Endothelial cell of umbilical vein (primary cell): ENCODE measurements around the gene PKDREJ. TPM values are rescaled to one million over a fixed set of nuclear protein-coding genes. Genes with fewer than 3 reads are reported as not detected.

Source experiments
- BruUV-seq: library from RNA; stranded (reverse); fragments of 400-500 nt; replicated peaks from 2 replicates; lab custom pipeline; 2021; lab: Mats Ljungman, UMichigan
- CTCF ChIA-PET: fragments of 300-600, 350-600 bp; sonication (Branson Sonifier 250); formaldehyde crosslinking; loops from one replicate; lab custom pipeline; 2021; ENCODE audit warnings: antibody characterized with exemption, inconsistent platforms; lab: Charles Lee
- POLR2A ChIA-PET: fragments of 300-600, 350-600 bp; sonication (Branson Sonifier 250); formaldehyde crosslinking; loops from one replicate; lab custom pipeline; 2021; ENCODE audit warnings: antibody characterized with exemption, inconsistent platforms; lab: Charles Lee
- DNase-seq: peaks from one replicate; pipeline ENCODE4 v3.0.0-alpha.2; 2011; ENCODE audit warnings: low read depth, low spot score
- FAIRE-seq: peaks from 2 replicates; lab custom pipeline; 2011; peaks lifted over from hg19 to GRCh38; lab: Jason Lieb, UNC
- H2AFZ ChIP-seq: 2 replicates; pipeline ENCODE4 v1.6.0; 2012; ENCODE audit warnings: low read depth, low read length, control low read depth, inconsistent platforms
- H3K27ac ChIP-seq: 2 replicates; pipeline ENCODE4 v1.5.1; 2011; ENCODE audit warnings: low read depth, mild to moderate bottlenecking, control low read depth, low read length, moderate library complexity; ENCODE audit not compliant: insufficient read depth
- H3K27me3 ChIP-seq, 2 experiments: 2 replicates each; pipeline versions ENCODE4 v1.6.0 to v1.6.1; 2011; ENCODE audit warnings: low read length in 2 of 2, mixed read lengths in 1 of 2; ENCODE audit not compliant: control insufficient read depth in 2 of 2, insufficient read depth in 2 of 2
- H3K36me3 ChIP-seq, 2 experiments: 2 replicates in 1 of 2; 3 replicates in 1 of 2; pipeline ENCODE4 v1.5.1; 2011; ENCODE audit warnings: low read length in 2 of 2, mild to moderate bottlenecking in 1 of 2, moderate library complexity in 1 of 2; ENCODE audit not compliant: control insufficient read depth in 2 of 2, insufficient read depth in 2 of 2; ENCODE audit errors: extremely low read depth in 1 of 2
- H3K4me1 ChIP-seq: 3 replicates; pipeline ENCODE4 v1.5.1; 2011; ENCODE audit warnings: mild to moderate bottlenecking, low read length; ENCODE audit not compliant: control insufficient read depth, insufficient read depth; ENCODE audit errors: extremely low read depth
- H3K4me2 ChIP-seq: 2 replicates; pipeline ENCODE4 v1.6.1; 2011; ENCODE audit warnings: low read length, control low read depth, mixed read lengths; ENCODE audit not compliant: insufficient read depth
- H3K4me3 ChIP-seq, 3 experiments: fragments of 200-600 bp in 1 of 3; sonication (generic), shearing (Covaris generic) in 1 of 3; replicated peaks in 1 of 3; 2 replicates each; pipeline ENCODE4 v1.5.1; 2011 to 2016; ENCODE audit warnings: control low read depth in 3 of 3, low read length in 3 of 3, mild to moderate bottlenecking in 2 of 3, inconsistent platforms in 1 of 3, low read depth in 1 of 3, moderate library complexity in 1 of 3; ENCODE audit not compliant: insufficient read depth in 1 of 3
- H3K79me2 ChIP-seq: 2 replicates; pipeline ENCODE4 v1.6.0; 2012; ENCODE audit warnings: low read length, inconsistent platforms; ENCODE audit not compliant: control insufficient read depth, insufficient read depth
- H3K9ac ChIP-seq: replicated peaks from 2 replicates; pipeline ENCODE3; 2011; ENCODE audit warnings: low read length, control low read depth; ENCODE audit not compliant: insufficient read depth; ENCODE audit errors: extremely low read depth
- H3K9me1 ChIP-seq: replicated peaks from 3 replicates; pipeline ENCODE4 v1.6.0; 2011; ENCODE audit warnings: mild to moderate bottlenecking, low read length; ENCODE audit not compliant: control insufficient read depth, insufficient read depth; ENCODE audit errors: extremely low read depth
- H3K9me3 ChIP-seq: replicated peaks from 2 replicates; pipeline ENCODE4 v1.5.1; 2012; ENCODE audit warnings: low read length, inconsistent platforms; ENCODE audit not compliant: control insufficient read depth, insufficient read depth
- H4K20me1 ChIP-seq: replicated peaks from 2 replicates; pipeline ENCODE3; 2011; ENCODE audit warnings: mild to moderate bottlenecking, low read length; ENCODE audit not compliant: control insufficient read depth, insufficient read depth; ENCODE audit errors: extremely low read depth
- EZH2 ChIP-seq: IDR thresholded peaks from 2 replicates; pipeline ENCODE4 v1.6.1; 2012; ENCODE audit warnings: borderline replicate concordance, low read depth, mild to moderate bottlenecking, moderate library complexity, low read length, inconsistent platforms; ENCODE audit not compliant: severe bottlenecking
- FOS ChIP-seq: IDR thresholded peaks from 2 replicates; pipeline ENCODE4 v1.6.1; 2011; ENCODE audit warnings: mild to moderate bottlenecking, low read length, moderate library complexity, borderline replicate concordance; ENCODE audit not compliant: insufficient read depth
- GATA2 ChIP-seq: IDR thresholded peaks from 2 replicates; pipeline ENCODE4 v1.7.0; 2011; ENCODE audit warnings: low read depth, mild to moderate bottlenecking, moderate library complexity, mixed read lengths, low read length; ENCODE audit not compliant: insufficient read length, insufficient read depth
- JUN ChIP-seq: IDR thresholded peaks from 2 replicates; pipeline ENCODE4 v1.6.1; 2011; ENCODE audit warnings: borderline replicate concordance, low read depth; ENCODE audit not compliant: insufficient read length, insufficient read depth
- MYC ChIP-seq: IDR thresholded peaks from one replicate; pipeline ENCODE4 v1.6.1; 2011; ENCODE audit warnings: mild to moderate bottlenecking, low read depth, low read length
- POLR2A ChIP-seq: IDR thresholded peaks from 2 replicates; pipeline ENCODE4 v1.6.1; 2012; ENCODE audit warnings: low read depth, mild to moderate bottlenecking, control low read depth, low read length
- POLR2AphosphoS5 ChIP-seq: IDR thresholded peaks from 2 replicates; pipeline ENCODE4 v1.6.1; 2012; ENCODE audit warnings: low read depth, mild to moderate bottlenecking, control low read depth, low read length, moderate library complexity; ENCODE audit not compliant: insufficient read depth
- dilution Hi-C: fragments of 300-500 bp; cut with MboI; formaldehyde crosslinking; loops from one replicate; pipeline ENCODE4 v1.15.0; 2019; ENCODE audit warnings: low sequenced_read_pairs; ENCODE audit not compliant: extremely low pct_ligation_motif_present
- intact Hi-C: fragments of 100-400 bp; cut with micrococcal nuclease; formaldehyde crosslinking; loops from one replicate; pipeline ENCODE4 v1.10.0; 2022
- polyA plus RNA-seq, 4 experiments: library from polyadenylated mRNA; depleted of rRNA in 3 of 4; stranded (reverse) in 3 of 4; unstranded in 1 of 4; fragments of >200 nt; gene quantifications; 2 replicates each; pipeline versions ENCODE4 v1.2.1 to v1.2.3, GENCODE V29; 2011 to 2012; ENCODE audit warnings: missing spikeins in 1 of 4
- total RNA-seq: library from RNA; stranded (reverse); gene quantifications from 2 replicates; pipeline ENCODE4 v1.2.3, GENCODE V29; 2021
- TF ChIP-seq, protein P1 (sequence below): IDR thresholded peaks from 2 replicates; pipeline ENCODE4 v1.6.1; 2011; ENCODE audit not compliant: insufficient read depth, insufficient read length
- TF ChIP-seq, protein P2 (sequence below), 2 donors: IDR thresholded peaks; 1 replicate in 1 of 2; 2 replicates in 1 of 2; pipeline ENCODE4 v1.5.1; 2011; ENCODE audit warnings: low read length in 2 of 2, mild to moderate bottlenecking in 2 of 2, moderate library complexity in 2 of 2, control low read depth in 1 of 2, inconsistent platforms in 1 of 2, low read depth in 1 of 2; ENCODE audit not compliant: insufficient read depth in 1 of 2; ENCODE audit errors: extremely low read depth in 1 of 2

Gene PKDREJ
- total and polyA plus RNA-seq, 2 donors (not counting 3 experiments of a cell fraction or from before 2014, with no cell fraction given), result not detected

GRCh38 chr22:46292173-46292572 is 29.0 kb upstream of the PKDREJ start:
- Histone ChIP-seq H3K79me2 (peaks cover 3% of the 10 kb centered on the region), H3K9ac (no peak overlapping the region), H3K9me3 (no peaks in the 10 kb centered on the region), H3K4me3 (no peak overlapping the region), H3K27ac (no peak overlapping the region), H2AFZ (no peak overlapping the region), H3K4me2 (no peak overlapping the region), H3K9me1 (no peaks in the 10 kb centered on the region), H3K27me3 (no peaks in the 10 kb centered on the region), H3K36me3 (peaks cover 0 to 8% of the 10 kb centered on the region in 2 experiments), H3K4me1 (peaks cover 23% of the 10 kb centered on the region), H4K20me1 (no peaks in the 10 kb centered on the region)
- DNase-seq, result no peak
- no peak for TF ChIP-seq JUN
- TF ChIP-seq POLR2AphosphoS5, result no peak
- no peak for TF ChIP-seq EZH2
- TF ChIP-seq POLR2A, result no peak
- no peak for TF ChIP-seq GATA2
- TF ChIP-seq FOS, result no peak
- no peak for TF ChIP-seq MYC
- TF ChIP-seq, protein P1, sequence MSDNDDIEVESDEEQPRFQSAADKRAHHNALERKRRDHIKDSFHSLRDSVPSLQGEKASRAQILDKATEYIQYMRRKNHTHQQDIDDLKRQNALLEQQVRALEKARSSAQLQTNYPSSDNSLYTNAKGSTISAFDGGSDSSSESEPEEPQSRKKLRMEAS, result no peak
- TF ChIP-seq, protein P2, sequence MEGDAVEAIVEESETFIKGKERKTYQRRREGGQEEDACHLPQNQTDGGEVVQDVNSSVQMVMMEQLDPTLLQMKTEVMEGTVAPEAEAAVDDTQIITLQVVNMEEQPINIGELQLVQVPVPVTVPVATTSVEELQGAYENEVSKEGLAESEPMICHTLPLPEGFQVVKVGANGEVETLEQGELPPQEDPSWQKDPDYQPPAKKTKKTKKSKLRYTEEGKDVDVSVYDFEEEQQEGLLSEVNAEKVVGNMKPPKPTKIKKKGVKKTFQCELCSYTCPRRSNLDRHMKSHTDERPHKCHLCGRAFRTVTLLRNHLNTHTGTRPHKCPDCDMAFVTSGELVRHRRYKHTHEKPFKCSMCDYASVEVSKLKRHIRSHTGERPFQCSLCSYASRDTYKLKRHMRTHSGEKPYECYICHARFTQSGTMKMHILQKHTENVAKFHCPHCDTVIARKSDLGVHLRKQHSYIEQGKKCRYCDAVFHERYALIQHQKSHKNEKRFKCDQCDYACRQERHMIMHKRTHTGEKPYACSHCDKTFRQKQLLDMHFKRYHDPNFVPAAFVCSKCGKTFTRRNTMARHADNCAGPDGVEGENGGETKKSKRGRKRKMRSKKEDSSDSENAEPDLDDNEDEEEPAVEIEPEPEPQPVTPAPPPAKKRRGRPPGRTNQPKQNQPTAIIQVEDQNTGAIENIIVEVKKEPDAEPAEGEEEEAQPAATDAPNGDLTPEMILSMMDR (IDR thresholded peaks at IDR 0.05; ENCODE audit: extremely low read depth in 1 of 2, insufficient read depth in 1 of 2, low read depth in 1 of 2, low read length in 2 of 2), result no peak
- intact Hi-C loops (no loop called here), dilution Hi-C loops (no loop called here)
- no TSS peak for BruUV-seq
- FAIRE-seq, result no peak
- ChIA-PET POLR2A (no interaction called here), CTCF (no interaction called here)
